Bone marrow (tissue), 2 donors: Measurements from ENCODE around the gene CCN5.

ENCODE experiments used
- DNase-seq, 2 donors: peaks; one replicate each; lab custom pipeline; 2025; lab: John Stamatoyannopoulos, UW

Gene CCN5

GRCh38 chr20:44737116-44737515 is 21.9 kb downstream of the CCN5 start:
- no peak for DNase-seq

DNA sequence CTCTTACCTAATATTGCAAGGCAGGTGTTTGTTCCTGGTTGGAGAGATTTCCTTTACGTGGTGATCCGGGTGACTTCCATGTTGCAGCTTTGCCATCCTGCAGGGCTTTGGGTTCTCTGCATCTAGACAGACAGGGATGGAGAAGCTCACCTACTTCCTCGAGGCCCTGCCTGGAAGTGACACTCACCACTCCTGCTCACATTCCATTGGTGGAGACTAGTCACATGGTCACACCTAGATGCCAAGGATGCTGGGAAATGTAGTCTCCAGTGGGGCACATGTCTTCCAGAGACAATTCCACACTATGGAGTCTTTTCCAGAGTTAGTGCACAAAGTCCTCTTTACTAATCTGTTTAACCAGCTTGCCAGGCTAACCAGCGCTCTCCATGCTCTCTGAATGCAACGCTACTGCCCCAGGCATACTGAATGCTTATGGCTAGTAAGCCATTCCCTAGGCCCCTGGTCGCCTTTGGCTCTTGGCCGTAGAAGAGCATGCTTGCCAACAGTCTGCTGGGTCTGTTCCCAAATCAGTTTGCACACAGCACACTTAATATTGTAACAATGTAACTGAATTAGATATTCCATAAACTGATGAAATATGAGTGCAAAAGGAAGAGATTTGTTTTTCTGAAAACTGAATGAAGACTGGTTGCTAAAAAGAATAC is 23.8 kb downstream of the CCN5 start:
- DNase-seq = no peak

DNA sequence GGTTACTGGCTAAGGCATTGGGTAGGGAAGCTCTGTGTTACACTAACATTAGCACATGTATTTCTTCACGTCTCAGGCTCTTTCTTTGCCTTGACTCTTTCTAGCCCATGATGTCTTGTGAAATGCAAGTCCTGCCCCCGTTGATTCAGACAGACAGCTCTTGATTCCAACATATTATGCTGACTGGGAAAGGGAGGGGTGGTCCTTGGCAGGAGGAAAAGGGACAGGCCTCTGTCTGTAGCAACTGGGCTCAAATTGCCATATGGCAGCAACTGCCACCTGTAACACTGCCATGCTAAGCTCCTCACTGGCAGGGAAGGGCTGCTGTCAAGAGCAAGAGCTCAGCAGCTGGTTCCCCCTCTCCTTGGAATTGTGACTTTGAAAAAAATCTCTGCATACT is 24.8 kb downstream of the CCN5 start:
- no peak for DNase-seq

- DNase-seq = no peak
Measured at GRCh38 chr20:44742304-44743079, 27.3 kb downstream of the CCN5 start.

GRCh38 chr20:44743080-44743701 is 28.0 kb downstream of the CCN5 start:
- DNase-seq = no peak

DNA sequence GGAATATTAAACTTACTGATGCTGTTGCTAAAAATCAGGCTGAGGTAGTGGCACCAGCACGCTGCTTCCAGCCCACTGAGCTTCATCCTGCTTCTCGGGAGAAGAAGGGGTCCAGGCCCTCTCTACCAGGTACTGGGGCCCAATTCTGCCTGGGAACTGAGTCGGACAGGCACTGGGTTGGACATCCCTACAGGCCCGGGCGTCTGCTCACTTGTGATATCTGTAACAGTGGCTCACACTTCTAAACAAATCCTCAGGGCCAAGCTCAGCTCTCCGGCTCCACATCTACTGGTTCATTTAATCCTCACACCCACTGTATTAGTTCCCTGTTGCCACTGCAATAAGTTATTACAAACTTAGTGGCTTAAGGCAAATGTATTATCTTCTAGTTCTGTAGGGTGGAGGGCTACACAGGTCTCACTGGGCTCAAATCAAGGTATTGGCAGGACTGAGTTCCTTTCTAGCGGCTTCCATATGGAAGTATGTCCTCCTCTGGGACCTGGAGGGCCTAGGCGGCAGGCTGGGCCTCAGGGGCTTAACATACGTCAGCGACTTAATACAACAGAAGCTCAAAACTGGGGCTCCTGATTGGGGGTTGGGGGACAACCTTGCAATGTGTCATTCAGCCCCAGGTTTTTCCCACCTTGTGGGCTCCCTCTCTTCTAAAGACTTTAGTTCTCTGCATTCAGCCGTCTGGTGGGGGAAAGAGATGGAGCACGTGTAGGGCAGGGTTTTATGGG is 28.9 kb downstream of the CCN5 start:
- no peak for DNase-seq

GRCh38 chr20:44745122-44745597 is 30.0 kb downstream of the CCN5 start:
- DNase-seq = no peak

DNA sequence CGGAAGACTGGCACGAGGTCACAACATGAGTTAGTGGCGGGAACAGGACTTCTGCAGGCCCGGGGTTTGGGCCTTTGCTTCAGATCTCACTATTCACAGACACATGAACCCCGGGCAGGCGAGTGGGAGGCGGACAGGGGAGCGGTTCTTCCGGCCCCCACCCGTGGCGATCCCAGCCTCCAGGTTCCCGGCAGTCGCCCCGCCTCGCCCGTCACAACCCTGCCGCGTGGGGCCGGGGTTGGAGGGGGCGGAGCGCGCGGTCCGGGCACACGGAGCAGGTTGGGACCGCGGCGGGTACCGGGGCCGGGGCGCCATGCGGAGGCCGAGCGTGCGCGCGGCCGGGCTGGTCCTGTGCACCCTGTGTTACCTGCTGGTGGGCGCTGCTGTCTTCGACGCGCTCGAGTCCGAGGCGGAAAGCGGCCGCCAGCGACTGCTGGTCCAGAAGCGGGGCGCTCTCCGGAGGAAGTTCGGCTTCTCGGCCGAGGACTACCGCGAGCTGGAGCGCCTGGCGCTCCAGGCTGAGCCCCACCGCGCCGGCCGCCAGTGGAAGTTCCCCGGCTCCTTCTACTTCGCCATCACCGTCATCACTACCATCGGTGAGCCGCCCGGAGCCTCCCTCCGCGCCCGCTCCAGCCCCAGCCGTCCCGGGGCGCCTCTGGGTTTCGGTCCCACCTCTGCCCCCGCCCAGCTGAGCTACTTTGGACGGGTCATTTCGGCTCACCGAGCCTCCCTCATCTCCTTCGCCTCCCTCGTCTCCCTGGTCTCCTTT is 30.6 kb downstream of the CCN5 start, which contains the start of gene KCNK15:
TSS of gene KCNK15 (plus strand) at position 268 of the 769 bp plus-strand sequence. CDS start at position 314, 46 bp downstream.
- no peak for DNase-seq

DNA sequence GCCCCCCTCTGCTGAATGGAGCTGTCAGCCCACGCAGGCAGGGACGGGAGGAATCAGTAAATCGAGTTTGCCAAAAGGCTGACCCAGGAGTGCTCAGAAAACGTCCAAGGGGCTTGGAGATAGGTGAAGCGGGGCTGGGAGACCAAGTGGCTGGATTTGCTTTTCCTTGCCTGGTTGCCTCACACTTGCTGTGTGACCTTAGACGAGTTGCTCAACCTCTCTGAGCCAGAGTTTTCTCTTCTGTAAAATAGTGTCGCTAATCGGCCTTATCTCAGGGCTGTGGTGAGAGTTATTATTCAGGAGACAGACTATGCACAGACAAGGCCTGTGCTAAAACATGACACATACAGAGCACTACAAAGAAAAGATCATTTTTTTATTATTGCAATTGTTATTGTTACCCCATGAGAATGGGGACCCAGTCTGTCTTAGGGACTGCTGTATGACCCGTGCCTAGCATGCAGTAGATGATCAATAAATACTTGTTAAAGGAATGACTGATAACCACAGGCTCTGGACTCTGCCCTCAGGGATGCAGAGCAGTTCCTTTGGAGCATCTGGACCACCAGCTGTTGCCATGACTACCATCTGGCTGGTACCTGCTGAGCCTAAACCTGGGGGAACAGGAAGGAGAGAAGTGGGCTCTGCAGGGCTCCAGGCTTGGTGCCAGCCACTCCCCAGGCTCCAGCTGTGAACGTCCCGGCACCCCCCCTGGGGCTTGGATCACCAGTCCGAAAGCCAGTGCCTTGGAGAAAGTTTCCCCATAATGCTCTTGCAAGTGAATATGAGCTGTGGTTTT is 31.4 kb downstream of the CCN5 start:
- no peak for DNase-seq

DNA sequence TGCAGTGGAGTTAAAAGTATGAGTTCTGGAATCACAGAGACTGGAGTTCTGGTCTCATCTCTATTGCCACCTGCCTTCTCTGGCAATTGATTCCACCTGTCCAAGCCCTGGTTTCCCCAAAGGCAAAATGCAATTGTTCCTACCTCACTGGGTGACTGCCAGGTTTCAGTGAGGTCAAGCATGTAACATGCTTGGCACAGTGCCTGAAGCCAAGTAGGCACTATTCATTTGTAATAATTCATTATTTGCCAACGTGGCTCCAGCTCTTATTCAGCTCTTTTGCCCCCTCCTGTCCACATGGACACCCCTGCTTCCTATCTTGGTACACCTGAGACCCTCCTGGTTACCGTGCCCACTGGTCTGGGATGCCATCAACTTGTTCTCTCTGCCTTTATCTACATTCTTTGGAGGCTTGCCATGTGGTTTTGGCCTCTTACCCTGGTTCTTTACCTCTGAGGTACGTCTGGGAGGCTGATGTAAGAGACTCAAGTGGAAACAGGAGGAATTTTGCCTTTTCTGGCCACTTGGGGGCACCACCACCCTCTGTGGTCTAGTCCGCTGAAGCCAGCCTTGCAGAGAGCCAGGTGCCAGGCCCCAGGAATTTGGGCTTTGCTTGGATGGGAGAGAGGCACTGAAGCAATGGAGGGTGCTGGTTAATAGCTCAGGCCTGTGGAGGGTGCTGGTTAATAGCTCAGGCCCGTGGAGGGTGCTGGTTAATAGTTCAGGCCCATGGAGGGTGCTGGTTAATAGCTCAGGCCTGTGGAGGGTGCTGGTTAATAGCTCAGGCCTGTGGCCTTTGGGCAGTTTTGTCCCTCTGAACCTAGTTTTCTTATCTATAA is 32.2 kb downstream of the CCN5 start:
- DNase-seq = peak; percentile 7 to 36

- no peak for DNase-seq
Measured at GRCh38 chr20:44748005-44748370, 32.8 kb downstream of the CCN5 start.

- DNase-seq = no peak
Measured at GRCh38 chr20:44750081-44750805, 35.1 kb downstream of the CCN5 start.

DNA sequence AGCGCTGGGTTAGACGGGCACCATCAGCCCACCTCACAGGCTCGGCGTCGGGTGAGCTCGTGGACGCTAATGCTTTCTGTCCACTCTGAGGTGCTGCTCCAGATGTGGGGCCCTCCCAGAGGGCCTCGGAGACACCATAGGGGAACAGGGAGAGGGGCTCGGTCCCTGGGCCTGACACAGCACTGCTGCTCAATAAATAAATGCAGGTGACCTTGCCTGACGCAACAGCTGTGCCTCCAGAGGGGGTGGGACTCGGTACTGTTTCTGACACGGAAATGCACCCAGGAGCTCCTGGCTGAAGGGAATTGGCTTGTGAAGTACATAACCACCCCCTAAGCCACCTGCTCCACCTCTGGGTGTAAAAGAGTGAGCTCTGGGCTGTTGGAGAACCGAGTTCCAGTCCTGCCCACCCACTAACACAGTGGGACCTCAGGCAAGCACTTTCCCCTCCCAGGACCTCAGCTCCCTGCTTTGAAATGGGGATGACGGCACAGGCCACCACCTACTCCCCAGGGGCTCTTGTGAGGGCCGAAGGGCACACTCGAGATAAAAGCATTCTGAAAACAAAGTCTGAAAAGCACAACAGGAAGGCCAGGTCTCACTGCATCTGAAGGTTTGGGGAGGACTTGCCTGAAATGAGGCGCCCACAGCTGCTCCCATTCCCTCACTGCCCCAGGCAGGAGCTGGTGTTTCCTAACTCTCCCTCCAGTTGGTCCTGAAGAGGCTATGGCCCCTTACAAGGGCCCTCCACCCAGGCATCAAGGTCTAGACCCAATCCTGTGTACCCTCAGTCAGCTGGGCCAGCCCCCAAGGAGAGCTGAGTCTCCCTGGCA is 37.1 kb downstream of the CCN5 start:
- no peak for DNase-seq

GRCh38 chr20:44754554-44754953 is 39.4 kb downstream of the CCN5 start:
- DNase-seq = no peak

GRCh38 chr20:44756011-44756688 is 41.0 kb downstream of the CCN5 start:
- no peak for DNase-seq

- no peak for DNase-seq
Measured at GRCh38 chr20:44756956-44757355, 41.8 kb downstream of the CCN5 start.

DNA sequence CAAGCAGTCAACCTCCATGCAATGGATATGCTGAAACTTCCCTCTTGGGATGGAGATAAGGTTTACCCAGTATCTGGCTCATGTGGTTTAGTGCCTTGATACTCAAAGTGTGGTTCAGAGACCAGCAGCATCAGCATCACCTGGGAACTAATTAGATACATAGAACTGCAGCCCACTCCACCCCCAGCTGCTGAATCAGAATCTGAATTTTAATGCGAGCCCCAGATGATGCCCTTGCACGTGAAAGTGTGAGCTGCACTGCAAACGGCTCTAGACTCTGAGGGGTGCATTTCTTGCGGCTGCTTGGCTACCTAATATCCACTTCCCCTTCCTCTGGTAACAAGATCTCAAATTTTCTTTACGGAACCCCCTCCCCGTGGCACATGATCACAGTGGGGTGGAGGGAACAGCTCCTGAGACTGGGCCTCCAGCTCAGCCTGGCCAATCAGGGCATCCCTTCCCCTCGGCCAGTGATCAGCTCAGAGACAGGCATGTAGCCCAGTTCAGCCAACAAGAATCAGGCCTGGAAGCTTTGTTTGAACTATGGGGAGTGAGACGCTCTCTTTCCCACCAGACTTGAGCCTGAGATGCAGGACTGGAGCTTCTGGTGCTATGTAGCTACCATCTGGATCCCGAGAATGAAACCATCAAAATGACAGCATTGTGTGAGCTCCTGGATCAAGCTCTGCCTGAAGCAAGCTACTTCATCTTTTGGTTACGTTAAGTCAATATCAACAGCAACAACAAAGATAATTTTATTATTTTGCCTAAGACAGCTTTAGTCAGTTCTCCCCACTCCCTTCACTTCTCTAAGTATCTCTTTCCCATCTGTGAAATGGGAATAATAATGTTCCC is 43.3 kb downstream of the CCN5 start:
- no peak for DNase-seq
